ENCODE results near the gene TRIM34.

DNA sequence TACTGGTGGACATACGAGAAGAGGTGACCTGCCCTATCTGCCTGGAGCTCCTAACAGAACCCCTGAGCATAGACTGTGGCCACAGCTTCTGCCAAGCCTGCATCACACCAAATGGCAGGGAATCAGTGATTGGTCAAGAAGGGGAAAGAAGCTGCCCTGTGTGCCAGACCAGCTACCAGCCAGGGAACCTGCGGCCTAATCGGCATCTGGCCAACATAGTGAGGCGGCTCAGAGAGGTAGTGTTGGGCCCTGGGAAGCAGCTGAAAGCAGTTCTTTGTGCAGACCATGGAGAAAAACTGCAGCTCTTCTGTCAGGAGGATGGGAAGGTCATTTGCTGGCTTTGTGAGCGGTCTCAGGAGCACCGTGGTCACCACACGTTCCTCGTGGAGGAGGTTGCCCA lies 21.5 kb upstream of the TRIM34 start:
- TF ChIP-seq, protein P1, sequence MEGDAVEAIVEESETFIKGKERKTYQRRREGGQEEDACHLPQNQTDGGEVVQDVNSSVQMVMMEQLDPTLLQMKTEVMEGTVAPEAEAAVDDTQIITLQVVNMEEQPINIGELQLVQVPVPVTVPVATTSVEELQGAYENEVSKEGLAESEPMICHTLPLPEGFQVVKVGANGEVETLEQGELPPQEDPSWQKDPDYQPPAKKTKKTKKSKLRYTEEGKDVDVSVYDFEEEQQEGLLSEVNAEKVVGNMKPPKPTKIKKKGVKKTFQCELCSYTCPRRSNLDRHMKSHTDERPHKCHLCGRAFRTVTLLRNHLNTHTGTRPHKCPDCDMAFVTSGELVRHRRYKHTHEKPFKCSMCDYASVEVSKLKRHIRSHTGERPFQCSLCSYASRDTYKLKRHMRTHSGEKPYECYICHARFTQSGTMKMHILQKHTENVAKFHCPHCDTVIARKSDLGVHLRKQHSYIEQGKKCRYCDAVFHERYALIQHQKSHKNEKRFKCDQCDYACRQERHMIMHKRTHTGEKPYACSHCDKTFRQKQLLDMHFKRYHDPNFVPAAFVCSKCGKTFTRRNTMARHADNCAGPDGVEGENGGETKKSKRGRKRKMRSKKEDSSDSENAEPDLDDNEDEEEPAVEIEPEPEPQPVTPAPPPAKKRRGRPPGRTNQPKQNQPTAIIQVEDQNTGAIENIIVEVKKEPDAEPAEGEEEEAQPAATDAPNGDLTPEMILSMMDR (IDR thresholded peaks at IDR 0.05), result no peak
- TF ChIP-seq POLR2A (IDR thresholded peaks at IDR 0.05), result no peak

Data from esophagus squamous epithelium (tissue), 4 donors.